ENCODE data around the gene LONRF2.

The LONRF2 gene

GRCh38 chr2:100283724-100284501 lies 38.4 kb downstream of the LONRF2 start:
- no peak overlapping the region for H3K4me3 ChIP-seq (ENCODE audit: low read length)
- no CpG with 5 or more reads among the region's 20 CpGs for WGBS (ENCODE audit: extremely low coverage, insufficient coverage, low lambda C conversion rate)
- no peak overlapping the region for H3K9ac ChIP-seq (ENCODE audit: low read length)
- no peaks in the 10 kb centered on the region for H3K79me2 ChIP-seq (ENCODE audit: control insufficient read depth, insufficient read depth, low read length)
- H2BK5ac ChIP-seq (ENCODE audit: low read length), result no peak overlapping the region
- H4K8ac ChIP-seq (ENCODE audit: low read depth, low read length), result no peak overlapping the region
- H3K4me2 ChIP-seq (ENCODE audit: low read length), result no peak overlapping the region
- no peak overlapping the region for H4K5ac ChIP-seq (ENCODE audit: low read length)
- no peaks in the 10 kb centered on the region for H3K79me1 ChIP-seq (ENCODE audit: low read length)
- no peaks in the 10 kb centered on the region for H3K27me3 ChIP-seq (ENCODE audit: insufficient read depth, low read length, poor library complexity)
- no peaks in the 10 kb centered on the region for H3K36me3 ChIP-seq (ENCODE audit: control insufficient read depth, insufficient read depth, low read length)
- no peak overlapping the region for H3K56ac ChIP-seq (ENCODE audit: low read length)
- no peak overlapping the region for H3K23ac ChIP-seq (ENCODE audit: low read length)
- DNase-seq, result no peak
- H2AK5ac ChIP-seq (ENCODE audit: low read length), result no peak overlapping the region
- H2BK120ac ChIP-seq (ENCODE audit: low read depth, low read length), result no peak overlapping the region
- H3K4me1 ChIP-seq (ENCODE audit: control insufficient read depth, low read depth, low read length), result no peaks in the 10 kb centered on the region
- H3K18ac ChIP-seq (ENCODE audit: low read length), result no peak overlapping the region
- H2BK15ac ChIP-seq (replicated peaks; ENCODE audit: low read depth), result no peak overlapping the region
- H3K4ac ChIP-seq (ENCODE audit: low read depth, low read length), result no peak overlapping the region
- H3K27ac ChIP-seq (ENCODE audit: low read depth, low read length), result no peak overlapping the region

GRCh38 chr2:100281521-100282438 lies 40.5 kb downstream of the LONRF2 start:
- Histone ChIP-seq H2BK15ac (replicated peaks; ENCODE audit: low read depth) (no peak overlapping the region), H3K36me3 (ENCODE audit: control insufficient read depth, insufficient read depth, low read length) (no peaks in the 10 kb centered on the region), H3K27ac (ENCODE audit: low read depth, low read length) (peak overlapping the region; percentile 23), H3K9ac (ENCODE audit: low read length) (no peak overlapping the region), H3K4me1 (ENCODE audit: control insufficient read depth, low read depth, low read length) (no peaks in the 10 kb centered on the region), H3K4me3 (ENCODE audit: low read length) (no peak overlapping the region), H3K4me2 (ENCODE audit: low read length) (no peak overlapping the region), H3K18ac (ENCODE audit: low read length) (no peak overlapping the region), H4K5ac (ENCODE audit: low read length) (no peak overlapping the region), H3K79me2 (ENCODE audit: control insufficient read depth, insufficient read depth, low read length) (no peaks in the 10 kb centered on the region), H2AK5ac (ENCODE audit: low read length) (no peak overlapping the region), H3K4ac (ENCODE audit: low read depth, low read length) (no peak overlapping the region), H3K23ac (ENCODE audit: low read length) (peak overlapping the region; percentile 29), H3K56ac (ENCODE audit: low read length) (no peak overlapping the region), H3K79me1 (ENCODE audit: low read length) (no peaks in the 10 kb centered on the region), H2BK120ac (ENCODE audit: low read depth, low read length) (no peak overlapping the region), H4K8ac (ENCODE audit: low read depth, low read length) (no peak overlapping the region), H2BK5ac (ENCODE audit: low read length) (no peak overlapping the region), H3K27me3 (ENCODE audit: insufficient read depth, low read length, poor library complexity) (no peaks in the 10 kb centered on the region)
- no CpG with 5 or more reads among the region's 16 CpGs for WGBS (ENCODE audit: extremely low coverage, insufficient coverage, low lambda C conversion rate)
- DNase-seq, result peak; percentile 62

GRCh38 chr2:100279586-100280534 lies 42.4 kb downstream of the LONRF2 start:
- H3K4me3 ChIP-seq (ENCODE audit: low read length), result no peak overlapping the region
- no peaks in the 10 kb centered on the region for H3K79me2 ChIP-seq (ENCODE audit: control insufficient read depth, insufficient read depth, low read length)
- H2BK120ac ChIP-seq (ENCODE audit: low read depth, low read length), result no peak overlapping the region
- H3K23ac ChIP-seq (ENCODE audit: low read length), result no peak overlapping the region
- no peak overlapping the region for H3K27ac ChIP-seq (ENCODE audit: low read depth, low read length)
- DNase-seq, result no peak
- H4K5ac ChIP-seq (ENCODE audit: low read length), result no peak overlapping the region
- H3K4me2 ChIP-seq (ENCODE audit: low read length), result no peak overlapping the region
- H3K9ac ChIP-seq (ENCODE audit: low read length), result no peak overlapping the region
- H3K56ac ChIP-seq (ENCODE audit: low read length), result no peak overlapping the region
- H3K79me1 ChIP-seq (ENCODE audit: low read length), result no peaks in the 10 kb centered on the region
- H2AK5ac ChIP-seq (ENCODE audit: low read length), result no peak overlapping the region
- no peak overlapping the region for H3K4ac ChIP-seq (ENCODE audit: low read depth, low read length)
- no peak overlapping the region for H2BK15ac ChIP-seq (replicated peaks; ENCODE audit: low read depth)
- no peaks in the 10 kb centered on the region for H3K4me1 ChIP-seq (ENCODE audit: control insufficient read depth, low read depth, low read length)
- no peak overlapping the region for H2BK5ac ChIP-seq (ENCODE audit: low read length)
- no peaks in the 10 kb centered on the region for H3K27me3 ChIP-seq (ENCODE audit: insufficient read depth, low read length, poor library complexity)
- no CpG with 5 or more reads among the region's 17 CpGs for WGBS (ENCODE audit: extremely low coverage, insufficient coverage, low lambda C conversion rate)
- H3K36me3 ChIP-seq (ENCODE audit: control insufficient read depth, insufficient read depth, low read length), result no peaks in the 10 kb centered on the region
- H4K8ac ChIP-seq (ENCODE audit: low read depth, low read length), result no peak overlapping the region
- H3K18ac ChIP-seq (ENCODE audit: low read length), result no peak overlapping the region

- H3K79me1 ChIP-seq (ENCODE audit: low read length), result no peaks in the 10 kb centered on the region
- H3K27me3 ChIP-seq (ENCODE audit: insufficient read depth, low read length, poor library complexity), result no peaks in the 10 kb centered on the region
- no peak overlapping the region for H3K4ac ChIP-seq (ENCODE audit: low read depth, low read length)
- H3K27ac ChIP-seq (ENCODE audit: low read depth, low read length), result no peak overlapping the region
- H3K9ac ChIP-seq (ENCODE audit: low read length), result no peak overlapping the region
- H4K5ac ChIP-seq (ENCODE audit: low read length), result no peak overlapping the region
- no peak overlapping the region for H3K4me3 ChIP-seq (ENCODE audit: low read length)
- no peak for DNase-seq
- no peaks in the 10 kb centered on the region for H3K36me3 ChIP-seq (ENCODE audit: control insufficient read depth, insufficient read depth, low read length)
- no peak overlapping the region for H3K4me2 ChIP-seq (ENCODE audit: low read length)
- H3K56ac ChIP-seq (ENCODE audit: low read length), result no peak overlapping the region
- no peak overlapping the region for H3K18ac ChIP-seq (ENCODE audit: low read length)
- H2BK5ac ChIP-seq (ENCODE audit: low read length), result no peak overlapping the region
- H3K23ac ChIP-seq (ENCODE audit: low read length), result no peak overlapping the region
- H2BK120ac ChIP-seq (ENCODE audit: low read depth, low read length), result no peak overlapping the region
- H2AK5ac ChIP-seq (ENCODE audit: low read length), result no peak overlapping the region
- WGBS (ENCODE audit: extremely low coverage, insufficient coverage, low lambda C conversion rate), result no CpG with 5 or more reads among the region's 11 CpGs
- no peak overlapping the region for H2BK15ac ChIP-seq (replicated peaks; ENCODE audit: low read depth)
- H4K8ac ChIP-seq (ENCODE audit: low read depth, low read length), result no peak overlapping the region
- no peaks in the 10 kb centered on the region for H3K4me1 ChIP-seq (ENCODE audit: control insufficient read depth, low read depth, low read length)
- no peaks in the 10 kb centered on the region for H3K79me2 ChIP-seq (ENCODE audit: control insufficient read depth, insufficient read depth, low read length)
Measured at GRCh38 chr2:100278986-100279385, 43.3 kb downstream of the LONRF2 start.

- Histone ChIP-seq H3K4me3 (ENCODE audit: low read length) (no peak overlapping the region), H3K18ac (ENCODE audit: low read length) (no peak overlapping the region), H3K9ac (ENCODE audit: low read length) (no peak overlapping the region), H3K79me1 (ENCODE audit: low read length) (no peaks in the 10 kb centered on the region), H3K79me2 (ENCODE audit: control insufficient read depth, insufficient read depth, low read length) (no peaks in the 10 kb centered on the region), H3K27ac (ENCODE audit: low read depth, low read length) (no peak overlapping the region), H3K4me1 (ENCODE audit: control insufficient read depth, low read depth, low read length) (no peaks in the 10 kb centered on the region), H4K8ac (ENCODE audit: low read depth, low read length) (no peak overlapping the region), H3K4ac (ENCODE audit: low read depth, low read length) (no peak overlapping the region), H2AK5ac (ENCODE audit: low read length) (no peak overlapping the region), H3K23ac (ENCODE audit: low read length) (no peak overlapping the region), H4K5ac (ENCODE audit: low read length) (no peak overlapping the region), H3K36me3 (ENCODE audit: control insufficient read depth, insufficient read depth, low read length) (no peaks in the 10 kb centered on the region), H2BK15ac (replicated peaks; ENCODE audit: low read depth) (no peak overlapping the region), H3K27me3 (ENCODE audit: insufficient read depth, low read length, poor library complexity) (no peaks in the 10 kb centered on the region), H3K4me2 (ENCODE audit: low read length) (no peak overlapping the region), H2BK120ac (ENCODE audit: low read depth, low read length) (no peak overlapping the region), H3K56ac (ENCODE audit: low read length) (no peak overlapping the region), H2BK5ac (ENCODE audit: low read length) (no peak overlapping the region)
- whole genome bisulfite sequencing (ENCODE audit: extremely low coverage, insufficient coverage, low lambda C conversion rate), result no CpG with 5 or more reads among the region's 12 CpGs
- no peak for DNase-seq
Measured at GRCh38 chr2:100278501-100278900, 43.8 kb downstream of the LONRF2 start.
